HG03064 (cell line): ENCODE data around the gene RBFOX2.

ENCODE experiments used
- ATAC-seq: cut with Tn5 transposase; IDR thresholded peaks from one replicate; pipeline ENCODE4 v1.9.1; 2021; ENCODE audit warnings: low read depth; ENCODE audit not compliant: unreplicated experiment

The RBFOX2 gene

GRCh38 chr22:35873426-35873825 is 155.2 kb downstream of the RBFOX2 start:
- no peak for ATAC-seq

- ATAC-seq: no peak
Measured at GRCh38 chr22:35872451-35872850, 156.2 kb downstream of the RBFOX2 start.

GRCh38 chr22:35870517-35871293 is 157.9 kb downstream of the RBFOX2 start:
- no peak for ATAC-seq

GRCh38 chr22:35868938-35869337 is 159.7 kb downstream of the RBFOX2 start:
- no peak for ATAC-seq

GRCh38 chr22:35866651-35867050 is 162.0 kb downstream of the RBFOX2 start:
- ATAC-seq: no peak

- ATAC-seq: no peak
Measured at GRCh38 chr22:35864545-35865165, 164.0 kb downstream of the RBFOX2 start.

- ATAC-seq: no peak
Measured at GRCh38 chr22:35863432-35863831, 165.2 kb downstream of the RBFOX2 start.

- no peak for ATAC-seq
Measured at GRCh38 chr22:35862697-35863096, 165.9 kb downstream of the RBFOX2 start.

- no peak for ATAC-seq
Measured at GRCh38 chr22:35861451-35861850, 167.2 kb downstream of the RBFOX2 start.

GRCh38 chr22:35860837-35861236 is 167.8 kb downstream of the RBFOX2 start:
- ATAC-seq: no peak

- no peak for ATAC-seq
Measured at GRCh38 chr22:35860087-35860733, 168.4 kb downstream of the RBFOX2 start.

GRCh38 chr22:35854334-35854733 is 174.3 kb downstream of the RBFOX2 start:
- ATAC-seq: no peak

GRCh38 chr22:35852076-35852475 is 176.5 kb downstream of the RBFOX2 start:
- ATAC-seq: no peak

- no peak for ATAC-seq
Measured at GRCh38 chr22:35850831-35851230, 177.8 kb downstream of the RBFOX2 start.

GRCh38 chr22:35846804-35847203 is 181.8 kb downstream of the RBFOX2 start:
- no peak for ATAC-seq

GRCh38 chr22:35844886-35845285 is 183.7 kb downstream of the RBFOX2 start:
- ATAC-seq: no peak

- ATAC-seq: no peak
Measured at GRCh38 chr22:35842954-35843353, 185.7 kb downstream of the RBFOX2 start.

- ATAC-seq: no peak
Measured at GRCh38 chr22:35842519-35842913, 186.1 kb downstream of the RBFOX2 start.

GRCh38 chr22:35841907-35842518 is 186.6 kb downstream of the RBFOX2 start:
- no peak for ATAC-seq

- no peak for ATAC-seq
Measured at GRCh38 chr22:35840302-35840739, 188.3 kb downstream of the RBFOX2 start.

- no peak for ATAC-seq
Measured at GRCh38 chr22:35839841-35840301, 188.8 kb downstream of the RBFOX2 start.
